Lower lobe of right lung (tissue), 2 donors: ENCODE data around the gene PGBD5. TPM values are rescaled to one million over a fixed set of nuclear protein-coding genes. Genes with fewer than 3 reads are reported as not detected.

Experiments used
- ATAC-seq, 2 donors: fragments of 200-7000 bp; cut with Tn5 transposase; one replicate each; pipeline ENCODE4 v1.9.1; 2020 to 2022; ENCODE audit warnings: mild to moderate bottlenecking in 2 of 2, moderate library complexity in 2 of 2
- DNase-seq: peaks from one replicate; pipeline ENCODE4 v3.0.0-alpha.2; 2020
- H3K27ac ChIP-seq: fragments of 200-600 bp; one replicate; pipeline ENCODE4 v1.8.0; 2022
- H3K27me3 ChIP-seq: fragments of 200-600 bp; one replicate; pipeline ENCODE4 v1.8.0; 2022; ENCODE audit warnings: low read depth
- H3K36me3 ChIP-seq: fragments of 200-600 bp; one replicate; pipeline ENCODE4 v1.8.0; 2022; ENCODE audit warnings: mild to moderate bottlenecking
- H3K4me1 ChIP-seq: fragments of 200-600 bp; one replicate; pipeline ENCODE4 v1.8.0; 2022
- H3K4me3 ChIP-seq: fragments of 200-600 bp; one replicate; pipeline ENCODE4 v1.8.0; 2022; ENCODE audit warnings: mild to moderate bottlenecking
- H3K9me3 ChIP-seq: fragments of 200-600 bp; one replicate; pipeline ENCODE4 v1.8.0; 2022
- intact Hi-C: fragments of 100-400 bp; cut with DNase I; formaldehyde crosslinking; loops from one replicate; pipeline ENCODE4 v1.11.0; 2022
- total RNA-seq: library from RNA; stranded (reverse); fragmentation: NEBNext Ultra II Directional; extraction: Animal tissue kit (Norgen Biotek cat#: 25700); gene quantifications from one replicate; pipeline ENCODE4 v1.2.1, GENCODE V29; 2021
- TF ChIP-seq, protein P1 (sequence below): fragments of 200-600 bp; IDR thresholded peaks from one replicate; pipeline ENCODE4 v1.8.0; 2022; ENCODE audit warnings: antibody characterized with exemption, mild to moderate bottlenecking
- donor health status: DM: no; HTN: yes; CAD: no; lungs with severe emphysema.

PGBD5 gene
- total RNA-seq, 1 donor from 2014 or later = 2.3 TPM

DNA sequence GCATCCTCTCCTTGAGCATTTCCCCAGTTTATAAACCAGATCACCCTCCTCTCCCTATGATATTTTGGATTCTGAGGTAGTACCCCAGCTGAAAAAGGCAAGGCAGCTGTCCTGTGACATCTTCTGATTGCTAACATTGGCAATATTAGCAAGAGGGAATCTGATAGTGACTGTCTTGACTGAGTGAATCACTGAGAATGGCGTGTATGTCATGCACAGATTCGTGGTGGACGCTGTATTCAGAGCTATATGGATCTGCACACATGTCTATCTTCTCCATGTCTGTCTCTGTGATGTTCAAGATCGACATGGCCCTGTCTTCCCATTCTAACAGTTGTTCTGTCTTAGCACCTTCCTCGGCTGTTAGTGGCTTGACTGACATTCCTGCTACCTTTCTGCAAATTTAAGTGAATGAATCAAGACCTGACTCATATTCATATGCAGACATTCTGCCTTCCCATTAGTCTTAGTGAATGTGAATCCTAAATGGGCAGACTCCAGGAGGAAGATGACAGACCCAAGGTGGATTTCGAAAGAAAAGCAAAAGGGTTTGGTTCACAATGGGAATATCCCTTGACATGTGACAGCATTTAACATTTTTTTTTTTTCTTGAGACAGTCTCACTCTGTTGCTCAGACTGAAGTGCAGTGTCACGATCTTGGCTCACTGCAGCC is 97.7 kb downstream of the PGBD5 start:
- ATAC-seq (no peak), DNase-seq (no peak)
- H3K4me1 ChIP-seq = no peaks in the 10 kb centered on the region
- H3K27me3 ChIP-seq = no peaks in the 10 kb centered on the region
- no peaks in the 10 kb centered on the region for H3K36me3 ChIP-seq
- no peak overlapping the region for H3K27ac ChIP-seq
- TF ChIP-seq, protein P1, sequence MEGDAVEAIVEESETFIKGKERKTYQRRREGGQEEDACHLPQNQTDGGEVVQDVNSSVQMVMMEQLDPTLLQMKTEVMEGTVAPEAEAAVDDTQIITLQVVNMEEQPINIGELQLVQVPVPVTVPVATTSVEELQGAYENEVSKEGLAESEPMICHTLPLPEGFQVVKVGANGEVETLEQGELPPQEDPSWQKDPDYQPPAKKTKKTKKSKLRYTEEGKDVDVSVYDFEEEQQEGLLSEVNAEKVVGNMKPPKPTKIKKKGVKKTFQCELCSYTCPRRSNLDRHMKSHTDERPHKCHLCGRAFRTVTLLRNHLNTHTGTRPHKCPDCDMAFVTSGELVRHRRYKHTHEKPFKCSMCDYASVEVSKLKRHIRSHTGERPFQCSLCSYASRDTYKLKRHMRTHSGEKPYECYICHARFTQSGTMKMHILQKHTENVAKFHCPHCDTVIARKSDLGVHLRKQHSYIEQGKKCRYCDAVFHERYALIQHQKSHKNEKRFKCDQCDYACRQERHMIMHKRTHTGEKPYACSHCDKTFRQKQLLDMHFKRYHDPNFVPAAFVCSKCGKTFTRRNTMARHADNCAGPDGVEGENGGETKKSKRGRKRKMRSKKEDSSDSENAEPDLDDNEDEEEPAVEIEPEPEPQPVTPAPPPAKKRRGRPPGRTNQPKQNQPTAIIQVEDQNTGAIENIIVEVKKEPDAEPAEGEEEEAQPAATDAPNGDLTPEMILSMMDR = no peak
- H3K4me3 ChIP-seq = no peak overlapping the region
- no peaks in the 10 kb centered on the region for H3K9me3 ChIP-seq
- intact Hi-C loops = no loop called here

DNA sequence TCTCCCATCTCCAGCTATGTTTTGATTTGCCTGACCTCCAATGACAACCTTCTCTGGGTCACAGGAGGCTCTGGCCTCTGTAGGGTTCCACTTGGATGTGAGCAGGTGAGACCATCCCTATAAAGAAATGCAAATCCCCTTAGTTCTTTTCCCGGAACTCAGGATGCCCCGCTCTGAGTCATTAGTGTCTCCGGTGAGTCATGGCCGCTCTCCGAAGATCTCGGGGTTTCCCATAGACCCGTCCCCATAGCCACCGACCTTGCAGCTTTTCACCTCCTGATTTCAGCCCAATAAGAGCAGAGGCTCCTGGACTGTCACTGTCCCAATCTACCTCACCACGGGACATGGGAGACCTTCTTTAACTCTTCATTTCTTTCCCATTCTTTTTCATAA is 98.2 kb downstream of the PGBD5 start:
- Histone ChIP-seq H3K36me3 (no peaks in the 10 kb centered on the region), H3K4me1 (no peaks in the 10 kb centered on the region), H3K27me3 (no peaks in the 10 kb centered on the region), H3K27ac (no peak overlapping the region), H3K4me3 (no peak overlapping the region), H3K9me3 (no peaks in the 10 kb centered on the region)
- no peak for ATAC-seq
- intact Hi-C loops = no loop called here
- TF ChIP-seq, protein P1 = no peak
- DNase-seq = no peak

DNA sequence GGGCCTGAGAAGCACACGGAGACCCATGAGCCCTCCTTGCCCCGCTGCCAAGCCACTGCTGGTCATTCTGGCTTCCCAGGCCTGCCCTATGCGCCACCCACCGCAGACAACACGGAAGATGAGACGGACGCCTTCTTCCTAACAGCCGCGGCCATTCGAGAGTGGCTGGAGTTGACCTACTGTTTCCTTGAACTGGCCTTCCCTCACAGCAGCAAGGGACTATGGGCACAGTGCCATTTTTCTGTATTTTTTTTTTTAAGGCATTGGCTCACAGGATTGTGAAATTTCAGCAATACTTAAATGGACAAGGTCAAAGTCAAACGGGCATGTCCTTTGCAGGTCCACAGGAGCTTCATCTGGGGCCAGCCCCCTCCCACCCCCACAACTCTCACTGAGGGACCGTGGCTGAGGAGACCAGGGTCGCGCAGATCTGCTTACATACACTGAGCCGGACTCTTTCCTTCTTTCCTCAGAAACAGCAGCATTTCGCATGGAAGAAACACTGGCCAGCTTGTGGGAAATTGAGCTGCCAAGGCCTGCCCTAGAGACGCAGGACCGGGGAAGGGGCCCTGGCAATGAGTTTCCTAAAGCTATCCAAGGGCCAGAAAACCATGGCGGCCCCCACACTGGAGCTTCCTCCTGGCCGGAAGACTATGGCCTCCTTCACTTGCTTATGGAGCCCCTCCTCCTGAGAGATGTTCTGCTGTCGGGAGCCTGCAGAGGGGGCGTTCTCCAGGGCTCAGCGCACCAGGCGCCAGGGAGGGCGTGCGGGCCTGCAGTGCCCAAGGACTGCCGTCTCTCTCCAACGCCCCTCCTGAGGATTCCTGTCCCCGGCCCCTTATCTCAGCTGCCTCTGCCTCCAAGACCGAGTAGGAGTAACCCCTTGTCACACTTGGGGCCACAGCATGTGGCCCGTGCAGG is 98.9 kb downstream of the PGBD5 start:
- intact Hi-C loops = no loop called here
- Histone ChIP-seq H3K4me3 (no peak overlapping the region), H3K9me3 (no peaks in the 10 kb centered on the region), H3K27me3 (no peaks in the 10 kb centered on the region), H3K4me1 (no peaks in the 10 kb centered on the region), H3K36me3 (no peaks in the 10 kb centered on the region), H3K27ac (no peak overlapping the region)
- ATAC-seq = no peak
- TF ChIP-seq, protein P1 = no peak
- DNase-seq = no peak

DNA sequence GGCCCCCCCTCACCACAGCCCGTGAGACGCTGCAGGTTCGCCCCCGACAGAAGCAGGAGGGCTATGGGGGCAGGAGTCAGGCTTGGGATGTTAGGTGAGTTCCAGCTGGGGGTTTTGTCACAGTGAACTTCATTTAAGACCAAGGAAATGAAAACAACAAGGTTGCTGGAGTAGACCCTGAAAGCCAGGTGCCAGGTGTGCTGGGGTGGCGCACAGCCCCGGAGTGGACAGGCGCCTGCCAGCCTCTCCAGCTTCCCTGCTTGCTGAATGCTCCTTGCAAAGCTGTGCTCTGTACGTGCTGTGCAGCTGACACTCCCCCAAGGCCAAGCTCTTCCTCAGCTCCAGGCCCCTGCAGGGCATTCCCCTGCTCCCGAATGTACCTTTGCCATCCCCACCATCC is 102.4 kb downstream of the PGBD5 start:
- Histone ChIP-seq H3K9me3 (no peaks in the 10 kb centered on the region), H3K4me1 (no peaks in the 10 kb centered on the region), H3K27me3 (no peaks in the 10 kb centered on the region), H3K27ac (no peak overlapping the region), H3K36me3 (no peaks in the 10 kb centered on the region), H3K4me3 (no peak overlapping the region)
- intact Hi-C loops = no loop called here
- TF ChIP-seq, protein P1 = no peak
- DNase-seq = no peak
- ATAC-seq = no peak

DNA sequence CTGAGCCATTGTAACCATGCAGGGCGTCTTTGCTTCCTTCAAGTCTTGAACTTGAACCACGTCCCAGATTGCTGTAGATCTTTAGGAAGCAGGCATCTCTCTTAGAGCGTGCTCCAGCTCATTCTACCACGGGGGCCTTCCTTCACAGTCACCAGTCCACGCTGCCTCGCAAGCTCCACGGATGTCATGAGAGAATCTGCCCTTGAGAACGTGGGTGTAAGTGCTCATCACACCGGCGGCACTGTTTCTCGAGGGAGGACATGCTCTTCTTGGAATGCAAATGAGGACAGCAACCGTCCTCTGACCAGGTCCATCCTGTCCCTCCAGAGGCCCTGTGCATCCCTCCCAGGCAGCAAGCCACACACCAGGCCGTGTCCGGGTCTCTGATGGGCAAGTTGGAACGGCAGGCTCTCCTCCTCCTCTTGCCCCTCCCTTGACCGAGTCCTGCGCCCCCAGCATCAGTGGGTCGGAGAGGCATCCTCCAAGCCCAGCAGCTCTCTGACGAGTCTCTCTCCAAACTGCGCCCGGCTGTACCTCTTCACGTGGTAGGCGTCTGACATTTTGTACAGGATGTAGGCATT is 103.1 kb downstream of the PGBD5 start:
- no peak for ATAC-seq
- Histone ChIP-seq H3K9me3 (no peaks in the 10 kb centered on the region), H3K4me1 (no peaks in the 10 kb centered on the region), H3K4me3 (no peak overlapping the region), H3K27me3 (no peaks in the 10 kb centered on the region), H3K27ac (no peak overlapping the region), H3K36me3 (no peaks in the 10 kb centered on the region)
- intact Hi-C loops = no loop called here
- TF ChIP-seq, protein P1 = no peak
- DNase-seq = no peak
